K562 (cell line): ENCODE data around the gene NPB. TPM values are rescaled to one million over a fixed set of nuclear protein-coding genes. Genes with fewer than 3 reads are reported as not detected.

ENCODE experiments used
- ADNP ChIP-seq: fragments of 200-800 bp; sonication (Bioruptor generic); IDR thresholded peaks from 2 replicates; pipeline ENCODE4 v1.6.1; 2016; ENCODE audit warnings: missing genetic modification characterization, missing compliant biosample characterization
- ATF1 ChIP-seq, 2 experiments: fragments of 450-650 bp in 1 of 2; IDR thresholded peaks; 2 replicates each; pipeline ENCODE4 v1.6.1; 2016; ENCODE audit warnings: missing compliant biosample characterization in 1 of 2, missing genetic modification characterization in 1 of 2
- CBFA2T2 ChIP-seq: fragments of 450-650 bp; conservative IDR thresholded peaks from 2 replicates; pipeline ENCODE4 v1.6.1; 2017; ENCODE audit warnings: mild to moderate bottlenecking
- CBX1 ChIP-seq: sonication (generic); IDR thresholded peaks from 2 replicates; pipeline ENCODE4 v1.6.1; 2016; ENCODE audit warnings: antibody characterized with exemption, low read depth, mild to moderate bottlenecking
- CREM ChIP-seq: IDR thresholded peaks from 2 replicates; pipeline ENCODE4 v1.6.1; 2014; ENCODE audit warnings: antibody characterized with exemption, low read depth
- JUND ChIP-seq, 2 experiments: IDR thresholded peaks; 2 replicates in 1 of 2; 3 replicates in 1 of 2; pipeline ENCODE4 v1.6.1; 2011; ENCODE audit warnings: borderline replicate concordance in 2 of 2, low read depth in 2 of 2, low read length in 2 of 2, improper control_type of control experiment in 1 of 2, missing biosample characterization in 1 of 2, missing genetic modification characterization in 1 of 2, missing genetic modification reagents in 1 of 2
- NBN ChIP-seq: fragments of 450-650 bp; IDR thresholded peaks from 2 replicates; pipeline ENCODE4 v1.6.1; 2016; ENCODE audit warnings: low read depth, mild to moderate bottlenecking
- NONO ChIP-seq, 2 experiments: fragments of 200-400 bp in 1 of 2; fragments of 450-650 bp in 1 of 2; formaldehyde crosslinking in 1 of 2; IDR thresholded peaks; 2 replicates each; pipeline ENCODE4 v1.6.1; 2017; ENCODE audit warnings: low read depth in 2 of 2, mild to moderate bottlenecking in 2 of 2, moderate library complexity in 2 of 2, low read length in 1 of 2
- NR2C1 ChIP-seq, 2 experiments: fragments of 450-650 bp; IDR thresholded peaks; 2 replicates each; pipeline ENCODE4 v1.6.1; 2017; ENCODE audit warnings: mild to moderate bottlenecking in 2 of 2, antibody characterized with exemption in 1 of 2, inconsistent platforms in 1 of 2, missing compliant biosample characterization in 1 of 2, missing genetic modification characterization in 1 of 2
- OTX1 ChIP-seq: fragments of 450-650 bp; formaldehyde crosslinking; IDR thresholded peaks from 2 replicates; pipeline ENCODE4 v1.4.0; 2022; ENCODE audit warnings: mild to moderate bottlenecking
- POLR2G ChIP-seq: fragments of 200-400 bp; formaldehyde crosslinking; IDR thresholded peaks from 2 replicates; pipeline ENCODE4 v1.6.1; 2017; ENCODE audit warnings: low read depth, mild to moderate bottlenecking, antibody characterized with exemption, low read length, moderate library complexity
- POLR2H ChIP-seq: IDR thresholded peaks from 2 replicates; pipeline ENCODE4 v1.6.1; 2016; ENCODE audit warnings: missing genetic modification characterization, low read depth, mild to moderate bottlenecking, control low read depth, missing compliant biosample characterization, moderate library complexity
- SIN3A ChIP-seq, 2 experiments: fragments of 150-350 bp in 1 of 2; IDR thresholded peaks; 2 replicates each; pipeline ENCODE4 v1.6.1; 2011 to 2016; ENCODE audit warnings: borderline replicate concordance in 2 of 2, low read depth in 2 of 2, low read length in 2 of 2, mild to moderate bottlenecking in 2 of 2, moderate library complexity in 2 of 2; ENCODE audit not compliant: control insufficient read depth in 1 of 2
- TEAD1 ChIP-seq, 2 experiments: fragments of 450-650 bp in 1 of 2; sonication (generic) in 1 of 2; formaldehyde crosslinking; IDR thresholded peaks; 2 replicates each; pipeline versions ENCODE4 v1.4.0 to v1.8.0; 2020 to 2022; ENCODE audit warnings: mild to moderate bottlenecking in 2 of 2, missing genetic modification reagents in 1 of 2
- ZFX ChIP-seq: sonication (generic); formaldehyde crosslinking; IDR thresholded peaks from 2 replicates; pipeline ENCODE4 v1.8.0; 2022; ENCODE audit warnings: mild to moderate bottlenecking, missing genetic modification reagents, moderate library complexity
- ZKSCAN8 ChIP-seq: fragments of 200-800 bp; sonication (Bioruptor generic); IDR thresholded peaks from 2 replicates; pipeline ENCODE4 v1.6.1; 2016; ENCODE audit warnings: missing genetic modification characterization, missing compliant biosample characterization
- polyA plus RNA-seq, 8 experiments: library from polyadenylated mRNA; depleted of rRNA in 4 of 8; stranded (reverse) in 5 of 8; unstranded in 3 of 8; fragments of >200 nt; fragmentation: Nextera tagmentation in 2 of 8; fragmentation: Illumina TruSeq in 1 of 8; extraction: Ambion mirVana in 2 of 8; extraction: Trizol in 1 of 8; gene quantifications; 2 replicates each; pipeline versions ENCODE4 v1.2.1 to v1.2.3, GENCODE V29; 2011 to 2014; ENCODE audit warnings: inconsistent platforms in 1 of 8, missing spikeins in 1 of 8
- total RNA-seq, 7 experiments: library from RNA; depleted of rRNA in 6 of 7; stranded (reverse); fragments of >200 nt in 6 of 7; fragmentation: Illumina TruSeq in 2 of 7; extraction: Trizol in 2 of 7; gene quantifications; 2 replicates each; pipeline versions ENCODE4 v1.2.1 to v1.2.3, GENCODE V29; 2011 to 2021; ENCODE audit warnings: low replicate concordance in 1 of 7
- TF ChIP-seq, protein P1 (sequence below): fragments of 200-800 bp; sonication (Bioruptor generic); IDR thresholded peaks from 2 replicates; pipeline ENCODE4 v1.6.1; 2017; ENCODE audit warnings: missing genetic modification characterization, missing compliant biosample characterization
- TF ChIP-seq, protein P2 (sequence below): fragments of 200-800 bp; sonication (Bioruptor generic); IDR thresholded peaks from 2 replicates; pipeline ENCODE4 v1.6.1; 2017; ENCODE audit warnings: missing genetic modification characterization, missing compliant biosample characterization
- TF ChIP-seq, protein P3 (sequence below): IDR thresholded peaks from 2 replicates; pipeline ENCODE4 v1.6.1; 2014; ENCODE audit warnings: antibody characterized with exemption

The NPB gene
- total and polyA plus RNA-seq, 9 of the 15 experiments (the other 6 are each of a cell fraction or from before 2014, with no cell fraction given), result 0.03 to 0.61 (median 0.14) TPM; not detected in 2

DNA sequence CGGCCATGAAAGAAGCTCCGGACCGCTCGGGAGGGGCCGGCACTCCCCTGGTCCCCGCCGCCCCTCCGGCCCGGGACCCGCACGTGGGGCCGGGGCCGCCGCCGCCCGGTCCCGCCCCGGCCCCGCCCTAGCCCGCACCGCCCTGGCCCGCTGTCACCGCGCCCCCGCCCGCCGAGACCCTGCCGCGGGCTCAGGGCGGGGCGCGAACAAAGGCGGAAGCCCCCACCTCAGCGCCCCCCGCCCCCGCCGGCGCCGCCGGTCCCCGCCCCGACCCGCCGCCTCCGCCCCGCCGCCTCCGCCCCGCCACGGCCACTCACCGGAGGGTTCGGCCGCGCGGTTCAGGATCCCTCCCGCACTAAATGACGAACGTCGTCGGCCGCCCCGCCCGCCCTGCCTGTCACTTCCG lies 31.1 kb upstream of the NPB start, which contains the start of gene ARHGDIA (continued):
- TF ChIP-seq SIN3A (IDR thresholded peaks at IDR 0.05; ENCODE audit: borderline replicate concordance in 2 of 2, control insufficient read depth in 1 of 2, low read depth in 2 of 2, low read length in 2 of 2), result 0 out of 4 replicates have a peak, but pooled peaks of 1 of the 2 experiments have one; percentile 61
- no peak for TF ChIP-seq CBFA2T2
- peak; percentile 49; the same call in 1 of the 2 replicates for TF ChIP-seq JUND (IDR thresholded peaks at IDR 0.05; ENCODE audit: borderline replicate concordance, low read depth, low read length)
- no peak for TF ChIP-seq JUND (tag; IDR thresholded peaks at IDR 0.05; ENCODE audit: borderline replicate concordance, low read depth, low read length)
- TF ChIP-seq POLR2H, result peak; percentile 68
- peak in 1 of 2 experiments; percentile 9; a peak in 2 of 4 replicates for TF ChIP-seq NONO (IDR thresholded peaks at IDR 0.05; ENCODE audit: low read depth in 2 of 2, low read length in 1 of 2)
- TF ChIP-seq CBX1, result no peak
- peak; percentile 71 for TF ChIP-seq POLR2G
- no peak for TF ChIP-seq ZFX (CRISPR knock-in tag)
- TF ChIP-seq NR2C1 (IDR thresholded peaks at IDR 0.05), result 0 out of 2 replicates have a peak, but pooled peaks have one; percentile 44
- TF ChIP-seq NR2C1 (tag; IDR thresholded peaks at IDR 0.05), result no peak
- TF ChIP-seq, protein P1, sequence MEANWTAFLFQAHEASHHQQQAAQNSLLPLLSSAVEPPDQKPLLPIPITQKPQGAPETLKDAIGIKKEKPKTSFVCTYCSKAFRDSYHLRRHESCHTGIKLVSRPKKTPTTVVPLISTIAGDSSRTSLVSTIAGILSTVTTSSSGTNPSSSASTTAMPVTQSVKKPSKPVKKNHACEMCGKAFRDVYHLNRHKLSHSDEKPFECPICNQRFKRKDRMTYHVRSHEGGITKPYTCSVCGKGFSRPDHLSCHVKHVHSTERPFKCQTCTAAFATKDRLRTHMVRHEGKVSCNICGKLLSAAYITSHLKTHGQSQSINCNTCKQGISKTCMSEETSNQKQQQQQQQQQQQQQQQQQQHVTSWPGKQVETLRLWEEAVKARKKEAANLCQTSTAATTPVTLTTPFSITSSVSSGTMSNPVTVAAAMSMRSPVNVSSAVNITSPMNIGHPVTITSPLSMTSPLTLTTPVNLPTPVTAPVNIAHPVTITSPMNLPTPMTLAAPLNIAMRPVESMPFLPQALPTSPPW (CRISPR knock-in tag), result peak; percentile 92; the same call in 1 of the 2 replicates
- peak; percentile 91; the same call in 1 of the 2 replicates for TF ChIP-seq CREM
- TF ChIP-seq OTX1, result no peak
- TF ChIP-seq NBN, result no peak
- TF ChIP-seq, protein P2, sequence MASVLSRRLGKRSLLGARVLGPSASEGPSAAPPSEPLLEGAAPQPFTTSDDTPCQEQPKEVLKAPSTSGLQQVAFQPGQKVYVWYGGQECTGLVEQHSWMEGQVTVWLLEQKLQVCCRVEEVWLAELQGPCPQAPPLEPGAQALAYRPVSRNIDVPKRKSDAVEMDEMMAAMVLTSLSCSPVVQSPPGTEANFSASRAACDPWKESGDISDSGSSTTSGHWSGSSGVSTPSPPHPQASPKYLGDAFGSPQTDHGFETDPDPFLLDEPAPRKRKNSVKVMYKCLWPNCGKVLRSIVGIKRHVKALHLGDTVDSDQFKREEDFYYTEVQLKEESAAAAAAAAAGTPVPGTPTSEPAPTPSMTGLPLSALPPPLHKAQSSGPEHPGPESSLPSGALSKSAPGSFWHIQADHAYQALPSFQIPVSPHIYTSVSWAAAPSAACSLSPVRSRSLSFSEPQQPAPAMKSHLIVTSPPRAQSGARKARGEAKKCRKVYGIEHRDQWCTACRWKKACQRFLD (CRISPR knock-in tag), result peak; percentile 56; the same call in 1 of the 2 replicates
- TF ChIP-seq ADNP (tag), result no peak
- TF ChIP-seq, protein P3, sequence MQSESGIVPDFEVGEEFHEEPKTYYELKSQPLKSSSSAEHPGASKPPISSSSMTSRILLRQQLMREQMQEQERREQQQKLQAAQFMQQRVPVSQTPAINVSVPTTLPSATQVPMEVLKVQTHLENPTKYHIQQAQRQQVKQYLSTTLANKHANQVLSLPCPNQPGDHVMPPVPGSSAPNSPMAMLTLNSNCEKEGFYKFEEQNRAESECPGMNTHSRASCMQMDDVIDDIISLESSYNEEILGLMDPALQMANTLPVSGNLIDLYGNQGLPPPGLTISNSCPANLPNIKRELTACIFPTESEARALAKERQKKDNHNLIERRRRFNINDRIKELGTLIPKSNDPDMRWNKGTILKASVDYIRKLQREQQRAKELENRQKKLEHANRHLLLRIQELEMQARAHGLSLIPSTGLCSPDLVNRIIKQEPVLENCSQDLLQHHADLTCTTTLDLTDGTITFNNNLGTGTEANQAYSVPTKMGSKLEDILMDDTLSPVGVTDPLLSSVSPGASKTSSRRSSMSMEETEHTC, result 0 out of 2 replicates have a peak, but pooled peaks have one; percentile 91
- TF ChIP-seq ZKSCAN8 (CRISPR knock-in tag), result no peak
- TF ChIP-seq ATF1 (CRISPR knock-in tag; IDR thresholded peaks at IDR 0.05), result peak; percentile 45; the same call in 1 of the 2 replicates
- TF ChIP-seq ATF1 (tag; IDR thresholded peaks at IDR 0.05), result no peak
- no peak for TF ChIP-seq TEAD1 (CRISPR knock-in tag; IDR thresholded peaks at IDR 0.05)
- TF ChIP-seq, all 486 proteins: peak for 19
